ENCODE data around the gene CHST7. TPM values are rescaled to one million over a fixed set of nuclear protein-coding genes. Genes with fewer than 3 reads are reported as not detected.

CHST7 gene
- total and polyA plus RNA-seq, 2 of the 13 experiments (the other 11 are each of a cell fraction or from before 2014, with no cell fraction given) = 2.4 to 5.2 TPM

- TF ChIP-seq GPBP1L1 (CRISPR knock-in tag; IDR thresholded peaks at IDR 0.05) (no peak), ZNF713 (CRISPR knock-in tag; IDR thresholded peaks at IDR 0.05) (no peak), NCOA2 (CRISPR knock-in tag; IDR thresholded peaks at IDR 0.05) (no peak)
These were observed 29.0 kb downstream of the CHST7 start (continued) for GRCh38 chrX:46602468-46603102.

DNA sequence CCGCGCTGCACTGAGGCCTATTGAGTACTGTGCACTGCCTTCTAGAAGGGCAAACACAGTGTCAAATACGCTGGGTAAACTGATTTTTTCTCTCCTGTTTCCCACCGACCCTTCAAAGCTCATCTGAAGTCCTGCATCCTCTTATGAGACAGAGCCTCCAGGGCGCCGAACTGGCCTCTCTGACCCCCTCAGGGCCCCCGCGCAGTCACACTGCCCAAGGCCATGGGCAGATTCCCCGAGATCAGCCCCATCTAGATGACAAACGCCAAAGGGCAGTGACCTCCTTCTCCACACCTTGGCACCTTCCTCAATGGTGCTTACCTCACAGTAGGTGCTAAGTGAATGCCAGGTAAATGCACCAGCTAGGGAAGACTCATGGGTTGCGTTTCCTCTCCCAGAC is 34.4 kb downstream of the CHST7 start:
- no peaks in the 10 kb centered on the region for H3K27me3 ChIP-seq (ENCODE audit: control insufficient read depth in 1 of 2, insufficient read depth in 2 of 2, low read length in 2 of 2)
- no peak overlapping the region for H3K4me3 ChIP-seq (replicated peaks in 1 of 3; ENCODE audit: insufficient read depth in 1 of 3, low read depth in 2 of 3, low read length in 3 of 3)
- no peaks in the 10 kb centered on the region for H3K79me2 ChIP-seq (ENCODE audit: insufficient read depth, low read length)
- POLR2A ChIA-PET = no interaction called here
- H3K9me3 ChIP-seq (ENCODE audit: low read length) = no peaks in the 10 kb centered on the region
- H3K27ac ChIP-seq (ENCODE audit: extremely low read length, insufficient read depth, low read length) = no peak overlapping the region
- CTCF ChIA-PET (ENCODE audit: low intra/inter-chr PET ratio, low total read pairs) = no interaction called here
- intact Hi-C loops (cut with micrococcal nuclease; ENCODE audit: unreplicated experiment) = no loop called here
- no peak overlapping the region for H3K4me2 ChIP-seq (ENCODE audit: low read depth, low read length)
- H3K36me3 ChIP-seq (replicated peaks in 1 of 2; ENCODE audit: control insufficient read depth in 1 of 2, insufficient read depth in 2 of 2, low read length in 2 of 2) = no peaks in the 10 kb centered on the region
- no peaks in the 10 kb centered on the region for H4K20me1 ChIP-seq (ENCODE audit: insufficient read depth, low read length)
- H2AFZ ChIP-seq (ENCODE audit: low read length) = no peak overlapping the region
- DNase-seq (ENCODE audit: low spot score) = no peak
- ATAC-seq = no peak
- TF ChIP-seq KDM2A (CRISPR knock-in tag; IDR thresholded peaks at IDR 0.05; ENCODE audit: borderline replicate concordance, low read depth) (no peak), ATRX (CRISPR knock-in tag; IDR thresholded peaks at IDR 0.05; ENCODE audit: borderline replicate concordance) (no peak), GRHL1 (CRISPR knock-in tag; conservative IDR thresholded peaks at IDR 0.05) (no peak), NPAS2 (CRISPR knock-in tag; IDR thresholded peaks at IDR 0.05; ENCODE audit: borderline replicate concordance) (no peak), NR2C2 (CRISPR knock-in tag; IDR thresholded peaks at IDR 0.05; ENCODE audit: borderline replicate concordance) (no peak), ZNF276 (CRISPR knock-in tag; IDR thresholded peaks at IDR 0.05; ENCODE audit: low read depth) (no peak), NBN (conservative IDR thresholded peaks at IDR 0.05) (no peak), ZNF672 (CRISPR knock-in tag; IDR thresholded peaks at IDR 0.05) (no peak)
- TF ChIP-seq, protein P1, sequence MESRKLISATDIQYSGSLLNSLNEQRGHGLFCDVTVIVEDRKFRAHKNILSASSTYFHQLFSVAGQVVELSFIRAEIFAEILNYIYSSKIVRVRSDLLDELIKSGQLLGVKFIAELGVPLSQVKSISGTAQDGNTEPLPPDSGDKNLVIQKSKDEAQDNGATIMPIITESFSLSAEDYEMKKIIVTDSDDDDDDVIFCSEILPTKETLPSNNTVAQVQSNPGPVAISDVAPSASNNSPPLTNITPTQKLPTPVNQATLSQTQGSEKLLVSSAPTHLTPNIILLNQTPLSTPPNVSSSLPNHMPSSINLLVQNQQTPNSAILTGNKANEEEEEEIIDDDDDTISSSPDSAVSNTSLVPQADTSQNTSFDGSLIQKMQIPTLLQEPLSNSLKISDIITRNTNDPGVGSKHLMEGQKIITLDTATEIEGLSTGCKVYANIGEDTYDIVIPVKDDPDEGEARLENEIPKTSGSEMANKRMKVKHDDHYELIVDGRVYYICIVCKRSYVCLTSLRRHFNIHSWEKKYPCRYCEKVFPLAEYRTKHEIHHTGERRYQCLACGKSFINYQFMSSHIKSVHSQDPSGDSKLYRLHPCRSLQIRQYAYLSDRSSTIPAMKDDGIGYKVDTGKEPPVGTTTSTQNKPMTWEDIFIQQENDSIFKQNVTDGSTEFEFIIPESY (CRISPR knock-in tag; IDR thresholded peaks at IDR 0.05) = no peak
- WGBS (ENCODE audit: low lambda C conversion rate) = 75% methylated on average over 8 of the region's 11 CpGs
- H3K9ac ChIP-seq (ENCODE audit: insufficient read depth, low read depth, low read length) = no peak overlapping the region
- in situ Hi-C loops (cut with HindIII; ENCODE audit: extremely low pct_ligation_motif_present, low pct_unique_long_range_greater_than_20kb) = no loop called here
- no TSS peak for BruUV-seq (replicated peaks)
- FAIRE-seq = no peak
- H3K4me1 ChIP-seq (ENCODE audit: insufficient read depth, low read length) = no peaks in the 10 kb centered on the region

All from HepG2 (cell line).